IMR-90 (cell line): Measurements from ENCODE around the gene FRMD5. TPM values are rescaled to one million over a fixed set of nuclear protein-coding genes. Genes with fewer than 3 reads are reported as not detected.

Experiments
- ATAC-seq: fragments of 200-7000 bp; cut with Tn5 transposase; 2 replicates; pipeline ENCODE4 v1.9.1; 2020; ENCODE audit warnings: low read depth, mild to moderate bottlenecking, moderate library complexity
- BruUV-seq: library from RNA; stranded (reverse); fragments of 400-500 nt; replicated peaks from 2 replicates; lab custom pipeline; 2021; lab: Mats Ljungman, UMichigan
- CTCF ChIA-PET: fragments of 300-600 bp; formaldehyde crosslinking; extraction: SDS; loops from one replicate; lab custom pipeline; 2021; ENCODE audit warnings: antibody characterized with exemption; lab: Yijun Ruan, JAX
- POLR2A ChIA-PET: fragments of 300-600 bp; sonication (Branson Sonifier 250); formaldehyde crosslinking; loops from one replicate; lab custom pipeline; 2022; ENCODE audit warnings: antibody characterized with exemption; ENCODE audit not compliant: unreplicated experiment; lab: Charles Lee
- DNase-seq: peaks from one replicate; pipeline ENCODE4 v3.0.0; 2013
- H2AFZ ChIP-seq: replicated peaks from 2 replicates; pipeline ENCODE3; 2013; ENCODE audit warnings: low read length, mild to moderate bottlenecking; ENCODE audit not compliant: poor library complexity
- H2AK5ac ChIP-seq: 2 replicates; pipeline ENCODE4 v1.6.1; 2013; ENCODE audit warnings: low read depth, low read length, inconsistent platforms
- H2AK9ac ChIP-seq: replicated peaks from 2 replicates; pipeline ENCODE3; 2013; ENCODE audit warnings: mild to moderate bottlenecking, low read depth, low read length, moderate library complexity; ENCODE audit not compliant: poor library complexity
- H2BK120ac ChIP-seq: 2 replicates; pipeline ENCODE4 v1.6.1; 2013; ENCODE audit warnings: low read depth, low read length, inconsistent platforms
- H2BK15ac ChIP-seq: 3 replicates; pipeline ENCODE4 v1.6.1; 2013; ENCODE audit warnings: low read depth, low read length, inconsistent platforms
- H2BK20ac ChIP-seq: 2 replicates; pipeline ENCODE4 v1.6.1; 2013; ENCODE audit warnings: low read depth, mild to moderate bottlenecking, inconsistent platforms, low read length, moderate library complexity
- H2BK5ac ChIP-seq: 2 replicates; pipeline ENCODE4 v1.6.1; 2013; ENCODE audit warnings: mild to moderate bottlenecking, low read depth, low read length, inconsistent platforms; ENCODE audit not compliant: poor library complexity, severe bottlenecking
- H3K14ac ChIP-seq: replicated peaks from 2 replicates; pipeline ENCODE4 v1.6.1; 2013; ENCODE audit warnings: low read depth, low read length, inconsistent platforms
- H3K18ac ChIP-seq: 2 replicates; pipeline ENCODE4 v1.6.1; 2013; ENCODE audit warnings: low read depth, low read length, control low read depth
- H3K23ac ChIP-seq: 2 replicates; pipeline ENCODE4 v1.6.1; 2013; ENCODE audit warnings: low read depth, low read length, inconsistent platforms
- H3K27ac ChIP-seq: 2 replicates; pipeline ENCODE4 v1.5.1; 2013; ENCODE audit warnings: mild to moderate bottlenecking, control low read depth, low read length; ENCODE audit not compliant: insufficient read depth
- H3K27me3 ChIP-seq: 2 replicates; pipeline ENCODE4 v1.6.1; 2013; ENCODE audit warnings: low read length; ENCODE audit not compliant: control insufficient read depth, insufficient read depth
- H3K36me3 ChIP-seq: 2 replicates; pipeline ENCODE4 v1.6.1; 2013; ENCODE audit warnings: low read length, mixed read lengths; ENCODE audit not compliant: control insufficient read depth, insufficient read depth
- H3K4ac ChIP-seq: 2 replicates; pipeline ENCODE4 v1.6.1; 2013; ENCODE audit warnings: low read depth, low read length, inconsistent platforms
- H3K4me1 ChIP-seq: 2 replicates; pipeline ENCODE4 v1.6.1; 2013; ENCODE audit warnings: low read length, mixed read lengths; ENCODE audit not compliant: control insufficient read depth, insufficient read depth
- H3K4me2 ChIP-seq: 2 replicates; pipeline ENCODE4 v1.6.1; 2013; ENCODE audit warnings: low read depth, mild to moderate bottlenecking, control low read depth, low read length, moderate library complexity
- H3K4me3 ChIP-seq: 2 replicates; pipeline ENCODE4 v1.5.1; 2013; ENCODE audit warnings: low read depth, mild to moderate bottlenecking, control low read depth, low read length, moderate library complexity; ENCODE audit not compliant: insufficient read depth
- H3K56ac ChIP-seq: 2 replicates; pipeline ENCODE4 v1.6.1; 2013; ENCODE audit warnings: low read length, inconsistent platforms; ENCODE audit not compliant: insufficient read depth; ENCODE audit errors: extremely low read depth
- H3K79me1 ChIP-seq, 2 experiments: 2 replicates each; pipeline ENCODE4 v1.6.1; 2013; ENCODE audit warnings: low read length in 2 of 2, inconsistent platforms in 1 of 2, low read depth in 1 of 2
- H3K9ac ChIP-seq: 2 replicates; pipeline ENCODE4 v1.6.1; 2013; ENCODE audit warnings: low read depth, low read length, control low read depth
- H3K9me1 ChIP-seq: 2 replicates; pipeline ENCODE4 v1.6.1; 2013; ENCODE audit warnings: low read length, inconsistent platforms; ENCODE audit not compliant: insufficient read depth
- H3K9me3 ChIP-seq: 2 replicates; pipeline ENCODE4 v1.6.1; 2013; ENCODE audit warnings: low read length; ENCODE audit not compliant: control insufficient read depth, insufficient read depth
- H4K20me1 ChIP-seq: 2 replicates; pipeline ENCODE4 v1.6.1; 2013; ENCODE audit warnings: low read length, inconsistent platforms; ENCODE audit not compliant: insufficient read depth
- H4K5ac ChIP-seq: 2 replicates; pipeline ENCODE4 v1.6.1; 2013; ENCODE audit warnings: mild to moderate bottlenecking, low read depth, low read length, control low read depth
- H4K8ac ChIP-seq, 2 experiments: 2 replicates each; pipeline ENCODE4 v1.6.1; 2013; ENCODE audit warnings: low read depth in 2 of 2, low read length in 2 of 2, control low read depth in 1 of 2, inconsistent platforms in 1 of 2
- H4K91ac ChIP-seq: 2 replicates; pipeline ENCODE4 v1.6.1; 2013; ENCODE audit warnings: low read depth, low read length, inconsistent platforms; ENCODE audit not compliant: insufficient read depth
- BHLHE40 ChIP-seq: fragments of 150-350 bp; IDR thresholded peaks from 2 replicates; pipeline ENCODE4 v1.6.1; 2016; ENCODE audit warnings: mild to moderate bottlenecking, low read depth, low read length
- CEBPB ChIP-seq: IDR thresholded peaks from 2 replicates; pipeline ENCODE4 v1.6.1; 2012; ENCODE audit warnings: low read depth, low read length, improper control_type of control experiment
- FOS ChIP-seq: fragments of 150-350 bp; IDR thresholded peaks from 2 replicates; pipeline ENCODE4 v1.6.1; 2016; ENCODE audit warnings: low read depth, low read length
- MAFK ChIP-seq: IDR thresholded peaks from 2 replicates; pipeline ENCODE4 v1.6.1; 2012; ENCODE audit warnings: low read depth, low read length, improper control_type of control experiment
- POLR2A ChIP-seq: IDR thresholded peaks from 2 replicates; pipeline ENCODE4 v1.6.1; 2012; ENCODE audit warnings: mild to moderate bottlenecking, low read depth, low read length
- RAD21 ChIP-seq: IDR thresholded peaks from 2 replicates; pipeline ENCODE4 v1.6.1; 2012; ENCODE audit warnings: low read length, improper control_type of control experiment
- WGBS, 2 experiments: methylation state at CpG; one replicate each; pipeline versions ENCODE4 v1.1.5 to v1.1.7; 2013; ENCODE audit warnings: missing lambda C conversion rate in 2 of 2; ENCODE audit not compliant: insufficient read length in 1 of 2; ENCODE audit errors: extremely low coverage in 2 of 2; 5-methylcytosine and 5-hydroxymethylcytosine counted together
- dilution Hi-C: fragments of 300-500 bp; cut with HindIII; formaldehyde crosslinking; loops from one replicate; pipeline ENCODE4 v1.14.3; 2018; ENCODE audit warnings: low sequenced_read_pairs; ENCODE audit not compliant: unreplicated experiment
- in situ Hi-C: fragments of 300-500 bp; cut with MboI; formaldehyde crosslinking; loops from 3 replicates; pipeline ENCODE4 v1.14.3; 2019; ENCODE audit warnings: low sequenced_read_pairs, inconsistent platforms, mixed read lengths
- intact Hi-C: fragments of 100-400 bp; cut with micrococcal nuclease; formaldehyde crosslinking; loops from 2 replicates; pipeline ENCODE4 v1.10.0; 2022
- polyA plus RNA-seq, 3 experiments: library from polyadenylated mRNA; depleted of rRNA; stranded (reverse); fragments of >200 nt; gene quantifications; 2 replicates each; pipeline ENCODE4 v1.2.3, GENCODE V29; 2012; ENCODE audit warnings: low replicate concordance in 1 of 3
- total RNA-seq: library from RNA; depleted of rRNA; stranded (reverse); fragments of >200 nt; gene quantifications from 2 replicates; pipeline ENCODE4 v1.2.3, GENCODE V29; 2012

FRMD5 gene
- total and polyA plus RNA-seq, 2 of the 4 experiments (the other 2 are of a cell fraction): 4.1 to 5.4 TPM

DNA sequence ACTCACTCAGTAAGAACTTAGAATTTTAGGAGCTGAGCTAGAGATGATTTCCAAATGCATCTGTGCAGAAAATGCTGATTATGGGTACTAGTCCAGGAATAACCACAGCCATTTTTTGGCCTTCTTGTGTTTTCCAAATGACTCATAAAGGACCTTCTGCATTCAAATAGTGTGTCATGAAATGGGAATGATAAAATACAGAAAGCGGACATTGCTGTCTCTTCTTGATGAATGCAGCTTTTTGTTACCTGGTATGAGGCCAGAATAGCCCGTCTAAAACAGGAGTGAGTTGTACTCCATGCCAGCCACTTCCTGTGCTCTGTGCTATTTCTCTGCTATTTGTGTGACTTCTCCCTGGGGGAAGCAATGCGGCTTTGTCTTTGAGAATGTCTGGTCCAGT is 20.5 kb upstream of the FRMD5 start:
- Histone ChIP-seq H2BK5ac (no peak overlapping the region), H3K9me1 (no peaks in the 10 kb centered on the region), H3K4me2 (peak overlapping the region; percentile 72), H2BK120ac (no peak overlapping the region), H2AFZ (no peak overlapping the region), H3K27me3 (no peaks in the 10 kb centered on the region), H3K14ac (no peak overlapping the region), H3K4me1 (0 out of 2 replicates have a peak, but pooled peaks cover 2% of the 10 kb centered on the region), H3K4me3 (no peak overlapping the region), H4K8ac (no peak overlapping the region), H3K23ac (no peak overlapping the region), H3K27ac (no peak overlapping the region), H4K5ac (no peak overlapping the region), H3K18ac (no peak overlapping the region), H3K79me1 (no peaks in the 10 kb centered on the region), H2AK9ac (no peak overlapping the region), H3K36me3 (no peaks in the 10 kb centered on the region), H3K9ac (no peak overlapping the region), H2BK15ac (no peak overlapping the region), H3K56ac (no peak overlapping the region), H4K91ac (no peak overlapping the region), H4K20me1 (no peaks in the 10 kb centered on the region), H2AK5ac (no peak overlapping the region), H3K9me3 (no peaks in the 10 kb centered on the region), H3K4ac (no peak overlapping the region), H2BK20ac (no peak overlapping the region)
- intact Hi-C loops (loop anchor here (5.0 kb wide), 2 partner anchors 148 to 287 kb away; no protein-coding TSS in a partner anchor), in situ Hi-C loops (loop anchor here (5.0 kb wide), 1 partner anchor 313 kb away; no protein-coding TSS in a partner anchor), dilution Hi-C loops (loop anchor here (10.0 kb wide), 1 partner anchor 311 kb away; no protein-coding TSS in a partner anchor)
- 0% methylated on average over 1 of the region's 3 CpGs; no CpG with 5 or more reads in 1 of the 2 experiments for WGBS, 2 experiments
- DNase-seq (peak; percentile 90), ATAC-seq (peak; percentile 81)
- no TSS peak for BruUV-seq
- peak; percentile 87 for TF ChIP-seq FOS
- peak; percentile 83 for TF ChIP-seq MAFK
- TF ChIP-seq POLR2A: no peak
- no peak for TF ChIP-seq RAD21
- no peak for TF ChIP-seq BHLHE40
- TF ChIP-seq CEBPB: no peak
- ChIA-PET CTCF (interaction anchor here (1.2 kb wide), 1 partner anchor 26 kb away, joined by 6 read pairs; no protein-coding TSS in a partner anchor), POLR2A (no interaction called here)
